DMS153 treated with DMSO at 0.1 percent for 48 hours (cell line): ENCODE data around the gene BACE2.
A peak's percentile ranks its signal among the peaks of the same experiment; 100 is the strongest.
"Not testable (repeated sequence)": the region's sequence is repeated elsewhere in the genome, so short reads cannot be mapped to it uniquely, and the experiment has no call there.

ENCODE experiments used
- DNase-seq: peaks from one replicate; lab custom pipeline; 2025; ENCODE audit not compliant: unreplicated experiment; lab: John Stamatoyannopoulos, UW

Gene BACE2

DNA sequence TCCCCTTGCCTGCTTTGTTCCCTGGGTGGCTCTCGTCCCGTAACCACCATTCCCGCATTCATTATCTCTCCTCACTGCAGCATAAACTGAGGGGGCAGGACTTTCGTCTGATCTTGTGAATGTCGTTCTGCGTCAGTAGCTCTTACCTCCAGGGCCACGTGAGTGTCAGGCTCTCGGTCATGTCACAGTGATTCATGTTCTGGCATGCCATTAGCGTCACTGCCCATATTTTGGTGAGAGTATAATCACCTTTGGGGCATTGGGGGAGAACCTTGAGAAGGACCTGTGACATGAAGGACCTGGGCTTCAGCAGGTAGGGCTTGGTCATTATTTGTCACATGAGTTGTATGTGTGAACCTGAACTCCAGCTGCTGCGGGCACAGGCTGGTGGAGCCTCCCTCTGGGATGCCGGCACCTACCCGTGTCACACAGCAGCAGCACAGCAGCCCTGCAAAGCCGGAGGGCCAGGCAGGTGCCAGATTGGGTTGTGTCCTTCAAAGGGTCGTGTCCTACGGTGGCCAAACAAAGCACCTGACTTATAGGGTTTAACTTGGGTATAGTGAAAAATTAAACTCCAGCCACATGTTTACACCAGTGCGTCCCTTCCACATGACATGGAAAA lies 68.5 kb downstream of the BACE2 start:
- DNase-seq: no peak

DNA sequence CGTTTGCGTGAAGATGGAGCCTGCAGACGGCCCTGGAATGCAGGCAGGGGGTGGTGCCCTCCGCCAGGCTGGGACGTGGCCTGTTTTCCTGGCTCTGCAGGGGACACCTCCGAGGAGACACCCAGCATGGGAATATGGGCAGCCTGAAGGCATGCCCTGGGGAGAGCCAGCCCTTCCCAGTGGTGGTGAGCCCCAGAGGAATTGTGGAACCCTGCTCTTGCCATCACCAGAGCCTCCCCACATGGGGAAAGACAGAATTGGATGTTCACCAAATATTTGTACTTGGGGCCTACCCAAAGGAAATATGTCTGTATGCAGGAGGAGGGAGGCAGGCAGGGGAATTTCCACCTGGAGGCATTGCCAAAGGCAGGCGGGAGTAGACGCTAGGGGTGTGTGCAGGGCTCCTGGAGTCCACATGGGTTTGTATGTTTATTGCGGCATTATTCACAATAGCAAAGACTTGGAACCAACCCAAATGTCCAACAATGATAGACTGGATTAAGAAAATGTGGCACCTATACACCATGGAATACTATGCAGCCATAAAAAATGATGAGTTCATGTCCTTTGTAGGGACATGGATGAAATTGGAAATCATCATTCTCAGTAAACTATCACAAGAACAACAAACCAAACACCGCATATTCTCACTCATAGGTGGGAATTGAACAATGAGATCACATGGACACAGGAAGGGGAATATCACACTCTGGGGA lies 70.3 kb downstream of the BACE2 start:
- not testable (repeated sequence) for DNase-seq

DNA sequence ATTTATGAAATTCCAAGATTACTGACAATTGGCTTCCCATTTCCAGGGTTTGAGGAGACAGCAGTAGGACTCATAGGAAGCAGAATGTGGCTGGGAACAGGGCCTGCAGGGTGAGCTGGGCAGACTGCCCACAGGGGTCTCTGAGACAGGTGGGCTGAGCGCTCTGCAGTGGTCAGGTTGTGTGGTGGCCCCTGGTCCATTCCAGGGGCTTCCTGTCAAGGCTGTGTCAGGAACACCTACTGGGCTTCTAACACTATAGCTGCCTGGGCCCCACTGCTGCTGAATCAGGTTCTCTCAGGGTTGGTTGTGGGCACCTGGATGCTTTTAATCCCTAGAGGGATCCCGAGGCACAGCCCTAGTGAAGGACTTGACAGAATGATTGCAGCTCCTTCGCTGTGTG lies 72.1 kb downstream of the BACE2 start:
- no peak for DNase-seq

DNA sequence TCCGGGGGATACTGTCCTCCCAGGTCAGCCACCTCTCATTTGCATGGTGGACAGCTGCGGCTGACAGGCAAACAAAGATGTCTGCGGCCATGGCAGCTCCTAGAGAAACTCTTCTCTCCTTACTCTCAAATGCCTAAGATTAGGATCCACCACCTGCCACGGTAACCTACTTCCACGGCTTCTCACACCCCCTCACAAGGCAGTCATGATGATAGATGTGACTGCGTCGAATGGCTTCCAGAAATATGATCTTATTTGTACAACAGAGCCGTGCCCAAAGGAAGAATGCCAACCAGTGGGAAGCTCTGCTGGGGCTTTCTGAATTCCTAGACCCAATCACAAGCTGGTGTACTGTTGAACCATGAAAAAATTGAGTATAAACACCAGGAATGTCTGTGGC lies 73.4 kb downstream of the BACE2 start:
- no peak for DNase-seq

DNA sequence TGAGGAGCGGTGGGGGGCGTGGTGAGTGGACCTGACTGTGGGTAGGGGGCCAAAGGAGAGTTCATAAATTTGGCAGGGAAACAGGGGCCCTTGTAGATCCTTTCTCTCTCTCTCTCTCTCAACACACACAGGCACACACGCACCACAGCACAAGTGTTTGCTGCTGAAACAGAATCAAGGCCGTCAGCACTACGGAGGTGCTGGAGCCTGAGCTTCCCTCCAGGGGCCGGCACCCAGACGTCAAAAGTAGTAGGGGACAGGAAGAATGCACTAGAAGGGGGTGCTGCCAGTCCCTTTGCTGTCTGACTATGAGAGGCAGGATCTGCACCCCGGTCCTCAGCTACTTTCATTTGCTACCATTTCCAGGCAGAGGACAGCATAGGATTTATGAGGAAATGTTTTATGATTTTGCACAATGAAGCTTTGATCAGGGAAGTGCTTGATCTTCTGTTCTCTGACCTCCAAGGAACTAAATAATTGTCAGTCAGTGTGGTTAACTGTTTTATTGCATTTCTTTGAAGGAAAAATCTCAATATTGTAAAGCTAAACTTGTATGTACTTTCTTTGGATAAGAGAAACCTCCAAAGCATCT lies 74.4 kb downstream of the BACE2 start:
- DNase-seq: no peak

DNA sequence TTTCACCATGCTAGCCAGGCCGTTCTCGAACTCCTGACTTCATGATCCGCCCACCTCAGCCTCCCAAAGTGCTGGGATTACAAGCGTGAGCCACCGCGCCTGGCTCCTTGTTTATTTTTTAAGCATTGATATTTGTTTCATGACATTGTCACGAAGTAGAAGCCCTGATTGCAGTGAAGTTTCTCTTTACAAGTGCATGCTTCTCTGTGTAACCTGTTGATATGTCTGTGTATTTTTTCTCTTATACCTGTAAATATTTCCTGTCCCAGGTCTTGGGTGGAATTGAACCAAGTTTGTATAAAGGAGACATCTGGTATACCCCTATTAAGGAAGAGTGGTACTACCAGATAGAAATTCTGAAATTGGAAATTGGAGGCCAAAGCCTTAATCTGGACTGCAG lies 75.1 kb downstream of the BACE2 start:
- DNase-seq: no peak

DNA sequence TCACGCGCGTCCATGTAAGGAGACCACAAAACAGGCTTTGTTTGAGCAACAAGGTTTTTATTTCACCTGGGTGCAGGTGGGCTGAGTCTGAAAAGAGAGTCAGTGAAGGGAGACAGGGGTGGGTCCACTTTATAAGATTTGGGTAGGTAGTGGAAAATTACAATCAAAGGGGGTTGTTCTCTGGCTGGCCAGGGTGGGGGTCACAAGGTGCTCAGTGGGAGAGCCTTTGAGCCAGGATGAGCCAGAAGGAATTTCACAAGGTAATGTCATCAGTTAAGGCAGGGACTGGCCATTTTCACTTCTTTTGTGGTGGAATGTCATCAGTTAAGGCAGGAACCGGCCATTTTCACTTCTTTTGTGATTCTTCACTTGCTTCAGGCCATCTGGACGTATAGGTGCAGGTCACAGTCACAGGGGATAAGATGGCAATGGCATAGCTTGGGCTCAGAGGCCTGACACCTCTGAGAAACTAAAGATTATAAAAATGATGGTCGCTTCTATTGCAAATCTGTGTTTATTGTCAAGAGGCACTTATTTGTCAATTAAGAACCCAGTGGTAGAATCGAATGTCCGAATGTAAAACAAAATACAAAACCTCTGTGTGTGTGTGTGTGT lies 76.4 kb downstream of the BACE2 start:
- DNase-seq: not testable (repeated sequence)

DNA sequence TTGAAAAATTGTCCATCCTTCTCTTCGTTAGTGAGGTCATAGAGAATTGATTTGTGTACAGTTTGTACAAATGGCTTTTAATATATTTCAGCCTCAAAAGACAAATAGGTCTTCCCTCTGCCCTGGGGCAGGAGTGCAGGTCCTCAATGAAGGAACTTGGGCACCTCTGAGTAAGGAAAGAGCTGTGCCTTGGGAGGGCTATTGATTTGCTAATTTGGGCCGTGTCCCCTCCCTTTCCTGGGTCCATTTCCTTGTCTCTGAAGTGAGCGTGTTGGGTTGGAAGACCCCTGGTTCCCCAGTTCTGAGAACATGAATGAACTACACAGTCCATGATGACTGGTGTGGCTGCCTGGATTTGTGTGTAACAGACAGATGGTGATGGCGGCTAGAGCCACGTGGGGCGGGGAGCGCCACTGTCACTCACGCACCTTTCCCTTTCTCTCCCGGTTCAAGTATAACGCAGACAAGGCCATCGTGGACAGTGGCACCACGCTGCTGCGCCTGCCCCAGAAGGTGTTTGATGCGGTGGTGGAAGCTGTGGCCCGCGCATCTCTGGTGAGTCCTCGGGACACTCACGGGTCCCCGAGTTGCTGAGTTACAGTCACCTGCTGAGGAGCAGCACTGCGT lies 77.7 kb downstream of the BACE2 start:
- DNase-seq: no peak

DNA sequence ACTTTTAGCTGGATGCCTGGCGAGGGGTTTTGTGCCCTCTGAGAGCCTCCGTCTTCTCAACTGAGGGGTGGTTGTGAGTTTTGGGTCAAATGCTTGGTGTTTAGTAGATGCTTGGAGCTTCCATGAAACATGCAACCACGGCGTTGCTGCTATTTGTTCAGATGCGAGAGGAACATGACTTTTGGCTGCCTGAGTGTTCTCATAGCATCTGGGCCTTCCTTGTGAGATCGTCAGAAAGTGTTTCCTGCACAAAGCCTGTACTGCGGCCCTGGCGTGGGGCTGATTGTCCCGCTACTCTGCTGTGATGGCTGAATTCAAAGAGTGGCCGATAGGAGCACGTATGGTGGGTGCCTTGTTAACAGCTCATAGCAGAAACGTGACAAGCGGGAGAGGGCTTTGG lies 78.8 kb downstream of the BACE2 start:
- DNase-seq: no peak

DNA sequence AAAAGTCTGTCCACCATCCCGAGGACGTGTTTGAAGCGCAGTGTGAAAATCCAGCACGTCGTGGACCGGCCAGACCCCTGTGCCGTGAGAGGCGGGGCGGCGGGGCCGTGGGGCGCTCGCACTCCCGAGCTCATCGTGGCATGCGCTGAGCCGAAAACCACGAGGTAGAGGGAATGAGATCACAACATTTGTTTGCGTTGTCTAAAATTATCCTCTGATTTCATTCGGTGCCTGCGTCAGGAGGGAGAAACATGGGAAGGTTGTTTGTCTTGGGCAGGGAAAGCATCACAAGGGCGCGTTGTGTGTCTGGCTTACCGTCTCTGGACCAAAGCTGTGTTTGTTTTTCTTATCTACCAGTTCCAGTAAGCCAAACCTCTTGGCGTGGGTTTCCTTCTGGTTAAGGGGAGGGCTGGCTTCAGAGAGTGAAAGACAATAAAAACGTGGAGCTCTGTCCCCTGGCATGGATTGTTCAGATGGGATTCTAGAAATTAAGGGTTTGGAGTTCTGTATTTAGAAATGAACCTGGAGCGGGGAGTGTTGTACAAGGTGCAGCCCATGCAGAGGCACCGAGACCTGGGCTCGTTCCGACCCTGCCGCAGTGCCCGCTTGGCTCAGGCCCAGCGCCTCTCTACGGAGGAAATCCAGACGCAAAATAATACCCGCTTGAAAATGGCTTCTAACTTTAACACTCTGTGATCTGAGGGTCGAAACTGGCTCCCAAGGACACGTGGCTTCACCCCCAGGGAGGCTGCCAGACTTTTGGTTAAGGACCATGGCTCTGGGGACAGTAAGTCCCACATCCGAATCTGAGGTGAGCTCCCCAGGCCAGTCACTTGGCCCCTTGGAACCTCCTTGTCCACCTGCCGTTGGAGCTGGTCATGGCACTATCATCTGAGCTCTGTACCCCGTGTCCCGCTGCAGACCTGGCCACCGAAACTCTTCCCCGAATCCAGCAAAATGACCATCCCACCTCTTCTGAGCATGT lies 79.9 kb downstream of the BACE2 start:
- peak; percentile 60 for DNase-seq

DNA sequence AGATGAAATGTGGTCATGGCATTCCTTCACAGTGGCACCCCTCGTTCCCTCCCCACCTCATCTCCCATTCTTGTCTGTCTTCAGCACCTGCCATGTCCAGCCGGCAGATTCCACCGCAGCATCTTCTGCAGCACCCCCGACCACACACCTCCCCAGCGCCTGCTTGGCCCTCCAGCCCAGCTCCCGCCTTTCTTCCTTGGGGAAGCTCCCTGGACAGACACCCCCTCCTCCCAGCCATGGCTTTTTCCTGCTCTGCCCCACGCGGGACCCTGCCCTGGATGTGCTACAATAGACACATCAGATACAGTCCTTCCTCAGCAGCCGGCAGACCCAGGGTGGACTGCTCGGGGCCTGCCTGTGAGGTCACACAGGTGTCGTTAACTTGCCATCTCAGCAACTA lies 81.5 kb downstream of the BACE2 start:
- DNase-seq: no peak

DNA sequence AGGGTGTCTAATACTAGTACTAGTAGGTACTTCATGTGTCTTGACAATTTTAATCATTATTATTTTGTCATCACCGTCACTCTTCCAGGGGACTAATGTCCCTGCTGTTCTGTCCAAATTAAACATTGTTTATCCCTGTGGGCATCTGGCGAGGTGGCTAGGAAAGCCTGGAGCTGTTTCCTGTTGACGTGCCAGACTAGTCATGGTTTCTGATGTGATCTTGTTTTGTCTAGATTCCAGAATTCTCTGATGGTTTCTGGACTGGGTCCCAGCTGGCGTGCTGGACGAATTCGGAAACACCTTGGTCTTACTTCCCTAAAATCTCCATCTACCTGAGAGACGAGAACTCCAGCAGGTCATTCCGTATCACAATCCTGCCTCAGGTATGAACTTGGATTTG lies 82.6 kb downstream of the BACE2 start:
- DNase-seq: no peak

DNA sequence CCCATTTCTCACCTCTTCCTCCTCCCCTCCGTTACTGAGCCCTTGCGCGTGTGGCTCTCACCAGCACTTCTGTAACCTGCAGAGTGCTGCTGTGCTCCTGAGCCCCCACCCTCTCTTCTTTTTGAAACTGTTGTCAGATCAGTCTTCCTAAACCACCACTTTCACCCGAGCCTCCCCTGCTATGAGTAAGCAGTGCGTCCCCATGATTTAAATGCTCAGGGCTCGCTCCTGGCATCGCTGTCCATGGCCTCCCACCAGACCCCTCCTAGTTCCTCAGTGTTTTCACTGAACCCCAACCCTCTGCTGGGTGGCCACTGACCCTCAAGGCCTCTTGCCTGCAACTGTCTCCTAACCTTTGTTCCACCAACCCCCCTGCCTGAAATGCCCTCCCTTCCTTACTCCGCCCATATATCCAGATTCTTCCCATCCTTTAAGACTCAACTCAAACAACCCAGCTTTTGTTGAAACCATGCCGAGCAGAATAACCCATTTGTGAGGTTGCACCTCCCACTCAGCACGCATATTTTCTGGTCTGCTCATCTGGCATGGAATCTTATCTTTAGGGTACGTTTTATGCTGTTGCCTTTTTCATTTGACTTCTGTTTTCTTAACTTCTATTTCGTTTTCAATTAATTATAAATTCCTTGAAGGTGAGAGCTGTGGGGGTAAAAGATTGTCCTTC lies 84.1 kb downstream of the BACE2 start:
- no peak for DNase-seq

DNA sequence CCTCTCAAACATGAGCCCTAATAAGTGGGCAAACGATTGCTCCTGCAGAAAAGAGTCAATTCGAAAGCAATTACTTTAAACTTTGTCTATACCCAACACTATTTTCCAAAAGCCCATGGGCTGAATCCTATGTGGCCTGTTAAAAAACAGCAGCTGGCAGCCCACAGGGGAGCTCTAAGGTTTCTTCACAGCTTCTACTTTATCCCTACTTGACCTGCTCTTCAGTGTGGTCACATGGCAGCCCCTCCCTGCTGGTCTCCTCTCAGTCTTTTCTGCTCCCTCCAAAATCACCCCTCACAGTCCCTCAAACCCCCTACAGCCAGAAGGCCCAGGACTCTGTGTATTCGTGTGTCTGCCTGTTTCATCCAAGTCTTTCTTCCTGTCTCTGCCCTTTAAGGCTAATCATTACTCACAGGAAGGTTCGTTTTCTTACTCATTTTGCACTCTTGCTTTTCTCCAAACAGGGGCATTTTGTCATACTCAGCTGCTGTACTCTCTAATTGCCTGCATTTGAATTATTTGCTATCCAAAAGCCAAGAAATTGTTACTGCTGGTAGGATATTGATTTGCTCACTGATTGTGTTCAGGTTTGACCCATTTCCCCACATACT lies 86.2 kb downstream of the BACE2 start:
- DNase-seq: no peak

DNA sequence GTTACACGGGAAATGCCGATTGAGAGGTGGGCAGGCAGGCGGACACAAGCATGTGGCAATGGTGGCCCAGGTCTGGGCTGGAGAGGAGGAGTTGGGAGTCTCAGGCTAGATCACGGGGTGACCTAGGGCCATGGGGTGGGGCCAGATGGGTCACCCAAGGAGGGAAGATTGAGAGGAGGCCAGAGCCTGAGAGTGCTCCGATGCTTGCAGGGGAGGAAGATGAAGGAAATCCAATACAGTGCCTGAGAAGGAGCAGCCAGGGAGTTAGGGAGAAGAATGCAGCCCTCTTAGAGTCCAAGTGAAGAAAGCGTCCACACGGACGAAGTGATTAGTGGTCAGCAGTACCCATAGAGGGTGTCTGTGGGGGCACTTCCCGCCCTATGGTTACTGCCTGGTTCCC lies 87.2 kb downstream of the BACE2 start:
- no peak for DNase-seq

DNA sequence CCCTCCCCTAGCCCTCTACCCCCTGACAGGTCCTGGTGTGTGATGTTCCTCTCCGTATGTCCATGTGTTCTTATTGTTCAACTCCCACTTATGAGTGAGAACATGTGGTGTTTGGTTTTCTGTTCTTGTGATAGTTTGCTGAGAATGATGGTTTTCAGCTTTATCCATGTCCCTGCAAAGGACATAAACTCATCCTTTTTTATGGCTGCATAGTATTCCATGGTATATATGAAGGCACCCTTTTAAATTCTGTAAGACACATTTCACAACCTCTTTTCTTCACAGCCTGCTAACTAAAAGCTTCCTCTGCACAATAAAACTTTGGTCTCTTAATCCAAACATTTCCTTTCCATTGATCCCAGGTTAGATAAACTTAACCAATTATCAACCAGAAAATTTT lies 88.3 kb downstream of the BACE2 start:
- not testable (repeated sequence) for DNase-seq

DNA sequence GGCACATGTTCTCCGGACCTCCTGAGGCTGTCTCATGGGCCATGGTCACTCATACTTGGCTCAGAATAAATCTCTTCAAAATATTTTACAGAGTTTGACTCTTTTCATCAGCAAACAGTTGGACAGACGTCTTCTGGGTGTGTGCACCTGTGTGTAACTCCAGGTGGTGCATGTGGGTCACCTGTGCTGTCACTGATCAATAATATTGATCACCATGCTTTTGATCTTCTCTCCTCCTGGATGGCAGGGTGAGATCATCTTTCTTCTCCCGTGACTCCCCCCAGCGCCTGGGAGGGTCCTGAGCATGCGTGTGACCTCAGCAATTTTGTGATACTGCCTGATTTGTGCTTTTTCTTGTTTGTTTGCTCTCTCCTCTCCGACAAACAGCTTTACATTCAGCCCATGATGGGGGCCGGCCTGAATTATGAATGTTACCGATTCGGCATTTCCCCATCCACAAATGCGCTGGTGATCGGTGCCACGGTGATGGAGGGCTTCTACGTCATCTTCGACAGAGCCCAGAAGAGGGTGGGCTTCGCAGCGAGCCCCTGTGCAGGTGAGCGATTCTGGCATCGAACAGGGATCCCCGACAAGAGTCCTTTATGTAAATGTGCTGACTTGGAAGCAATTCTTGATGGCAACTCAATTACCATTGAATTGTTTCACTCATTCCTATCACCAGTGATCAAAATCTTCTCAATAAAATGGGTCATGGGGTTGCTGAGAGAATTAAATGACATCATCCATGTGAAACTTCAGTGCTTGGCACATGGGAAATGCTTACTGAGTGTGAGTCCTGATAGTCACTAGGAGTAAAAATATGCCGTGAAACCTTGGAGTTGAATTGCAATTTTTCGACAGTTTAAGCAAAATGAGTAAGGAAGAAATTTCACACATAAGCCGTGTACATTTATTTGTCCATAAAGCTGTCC lies 89.1 kb downstream of the BACE2 start:
- no peak for DNase-seq

DNA sequence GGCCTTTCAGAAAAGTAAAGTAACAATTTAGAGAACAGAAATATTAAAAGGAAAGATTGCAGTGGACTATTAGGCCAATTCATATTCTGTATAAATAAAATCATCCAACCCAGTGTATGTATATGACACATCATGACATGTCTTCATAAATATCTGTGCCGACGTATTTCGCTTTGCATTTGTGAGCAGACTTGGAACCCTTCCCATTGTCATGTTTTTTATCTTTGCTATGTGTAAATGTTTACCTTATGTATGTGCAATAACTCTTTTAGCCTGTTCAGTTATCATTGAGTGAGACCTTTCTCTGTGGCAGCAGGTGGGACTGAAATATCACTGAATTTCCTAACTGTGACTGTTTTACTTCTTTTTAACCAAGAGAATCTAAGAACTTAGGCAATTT lies 90.7 kb downstream of the BACE2 start:
- DNase-seq: no peak
